DOHH2 (cell line): Measurements from ENCODE around the gene LSP1.

Experiments used
- EZH2phosphoT487 ChIP-seq: fragments of 200-600 bp; sonication (generic); IDR thresholded peaks from 2 replicates; pipeline ENCODE4 v1.6.1; 2017; ENCODE audit warnings: borderline replicate concordance, mild to moderate bottlenecking, antibody characterized with exemption, low read length, moderate library complexity, mixed read lengths
- TF ChIP-seq, protein P1 (sequence below): fragments of 200-600 bp; sonication (generic); IDR thresholded peaks from one replicate; pipeline ENCODE4 v1.5.1; 2014; ENCODE audit warnings: antibody characterized with exemption, mild to moderate bottlenecking, low read depth, low read length; ENCODE audit not compliant: poor library complexity, severe bottlenecking

- TF ChIP-seq, protein P1, sequence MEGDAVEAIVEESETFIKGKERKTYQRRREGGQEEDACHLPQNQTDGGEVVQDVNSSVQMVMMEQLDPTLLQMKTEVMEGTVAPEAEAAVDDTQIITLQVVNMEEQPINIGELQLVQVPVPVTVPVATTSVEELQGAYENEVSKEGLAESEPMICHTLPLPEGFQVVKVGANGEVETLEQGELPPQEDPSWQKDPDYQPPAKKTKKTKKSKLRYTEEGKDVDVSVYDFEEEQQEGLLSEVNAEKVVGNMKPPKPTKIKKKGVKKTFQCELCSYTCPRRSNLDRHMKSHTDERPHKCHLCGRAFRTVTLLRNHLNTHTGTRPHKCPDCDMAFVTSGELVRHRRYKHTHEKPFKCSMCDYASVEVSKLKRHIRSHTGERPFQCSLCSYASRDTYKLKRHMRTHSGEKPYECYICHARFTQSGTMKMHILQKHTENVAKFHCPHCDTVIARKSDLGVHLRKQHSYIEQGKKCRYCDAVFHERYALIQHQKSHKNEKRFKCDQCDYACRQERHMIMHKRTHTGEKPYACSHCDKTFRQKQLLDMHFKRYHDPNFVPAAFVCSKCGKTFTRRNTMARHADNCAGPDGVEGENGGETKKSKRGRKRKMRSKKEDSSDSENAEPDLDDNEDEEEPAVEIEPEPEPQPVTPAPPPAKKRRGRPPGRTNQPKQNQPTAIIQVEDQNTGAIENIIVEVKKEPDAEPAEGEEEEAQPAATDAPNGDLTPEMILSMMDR: no peak
- TF ChIP-seq EZH2phosphoT487: no peak
These were observed 56.6 kb downstream of the LSP1 start for GRCh38 chr11:1909524-1909923.
